ENCODE data around the gene STIMATE. TPM values are rescaled to one million over a fixed set of nuclear protein-coding genes. Genes with fewer than 3 reads are reported as not detected.

Gene STIMATE
- total RNA-seq, 1 donor from 2014 or later: 23.0 TPM

GRCh38 chr3:52824037-52824436 lies 73.3 kb downstream of the STIMATE start:
- intact Hi-C loops (cut with micrococcal nuclease): no loop called here

GRCh38 chr3:52822363-52822762 lies 75.0 kb downstream of the STIMATE start:
- intact Hi-C loops (cut with micrococcal nuclease): no loop called here

DNA sequence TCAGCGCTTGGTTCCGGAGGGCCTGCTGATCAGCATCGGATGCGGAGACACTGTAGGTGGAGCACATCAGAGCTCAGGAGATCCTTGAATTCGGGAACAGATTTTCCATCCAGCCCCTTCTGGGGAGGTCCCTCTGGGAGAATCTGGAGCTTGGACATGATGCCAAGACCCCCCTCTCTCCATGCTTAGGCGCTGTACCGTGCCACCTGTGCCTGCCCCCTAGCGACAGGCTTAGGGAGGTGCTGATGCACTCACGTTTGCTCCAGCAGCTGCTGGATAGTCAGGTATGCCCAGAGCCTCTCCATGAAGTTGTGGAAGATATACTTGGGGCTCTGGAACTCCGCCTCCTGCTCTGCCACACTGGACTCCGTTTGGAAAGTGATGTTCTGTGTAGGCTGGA lies 76.6 kb downstream of the STIMATE start:
- intact Hi-C loops (cut with micrococcal nuclease): no loop called here

- intact Hi-C loops (cut with micrococcal nuclease): no loop called here
Observed at GRCh38 chr3:52819936-52820335, 77.4 kb downstream of the STIMATE start.

GRCh38 chr3:52817860-52818259 lies 79.5 kb downstream of the STIMATE start:
- intact Hi-C loops (cut with micrococcal nuclease): no loop called here

DNA sequence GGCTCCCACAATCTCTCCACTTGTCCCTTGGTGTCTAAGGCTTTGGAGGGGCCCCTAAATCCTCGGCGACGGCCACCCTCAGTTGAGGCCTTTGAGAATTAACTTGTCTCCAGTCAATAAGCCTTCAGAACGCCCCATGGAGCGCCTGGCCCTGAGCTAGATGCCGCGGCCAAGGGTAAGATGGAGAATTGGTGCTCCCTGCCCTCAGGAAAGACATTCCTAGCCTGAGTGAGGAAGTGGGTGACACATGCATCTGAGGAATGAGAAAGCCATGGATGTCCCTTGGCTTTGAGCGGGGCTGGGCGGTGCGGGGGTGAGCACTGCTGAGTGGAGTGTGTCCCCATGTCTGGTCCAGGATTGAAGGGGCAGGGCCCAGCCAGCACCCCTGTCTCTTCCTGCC lies 80.1 kb downstream of the STIMATE start:
- intact Hi-C loops (cut with micrococcal nuclease): no loop called here

- intact Hi-C loops (cut with micrococcal nuclease): no loop called here
Observed at GRCh38 chr3:52816654-52817053, 80.7 kb downstream of the STIMATE start.

DNA sequence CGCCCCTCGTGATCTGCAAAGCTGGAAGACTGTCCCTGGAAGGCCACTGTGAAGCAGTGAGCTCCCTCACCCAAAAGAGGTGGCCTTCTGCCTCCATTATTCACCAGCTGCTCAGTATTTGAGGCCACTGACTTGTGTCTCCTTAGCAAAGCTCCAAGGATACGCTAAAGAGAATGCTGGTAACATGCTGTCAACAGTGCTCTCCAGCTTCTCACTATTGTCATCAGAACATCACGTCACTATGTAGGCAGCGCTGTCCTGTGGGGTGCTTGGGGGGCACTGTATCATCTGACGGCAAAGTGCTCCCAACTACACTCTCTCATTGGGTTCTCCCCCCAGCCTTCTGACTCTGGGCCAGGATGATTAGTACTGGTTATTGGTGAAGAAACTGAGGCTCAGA lies 81.1 kb downstream of the STIMATE start:
- intact Hi-C loops (cut with micrococcal nuclease): no loop called here

DNA sequence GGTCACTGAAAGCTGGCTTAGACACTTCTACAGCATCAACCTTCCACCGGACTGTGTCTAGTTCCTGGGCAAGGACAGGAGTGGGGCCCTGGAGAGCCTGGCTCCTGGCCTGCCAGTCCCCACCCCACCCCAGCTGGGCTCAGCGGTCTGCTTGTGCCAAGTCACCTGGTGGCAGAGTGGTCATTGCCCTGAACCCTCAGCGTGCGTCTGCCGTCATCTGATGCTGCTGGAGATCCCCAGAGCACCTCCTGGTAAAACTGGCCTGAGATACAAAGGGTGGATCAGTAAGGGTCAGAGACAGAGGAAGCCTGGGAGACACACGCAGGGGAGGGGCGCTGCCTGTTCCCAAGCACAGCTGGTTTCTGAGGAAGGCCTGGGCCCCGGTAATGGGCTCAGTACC lies 83.5 kb downstream of the STIMATE start:
- intact Hi-C loops (cut with micrococcal nuclease): no loop called here

GRCh38 chr3:52811452-52812011 lies 85.8 kb downstream of the STIMATE start:
- intact Hi-C loops (cut with micrococcal nuclease): no loop called here

DNA sequence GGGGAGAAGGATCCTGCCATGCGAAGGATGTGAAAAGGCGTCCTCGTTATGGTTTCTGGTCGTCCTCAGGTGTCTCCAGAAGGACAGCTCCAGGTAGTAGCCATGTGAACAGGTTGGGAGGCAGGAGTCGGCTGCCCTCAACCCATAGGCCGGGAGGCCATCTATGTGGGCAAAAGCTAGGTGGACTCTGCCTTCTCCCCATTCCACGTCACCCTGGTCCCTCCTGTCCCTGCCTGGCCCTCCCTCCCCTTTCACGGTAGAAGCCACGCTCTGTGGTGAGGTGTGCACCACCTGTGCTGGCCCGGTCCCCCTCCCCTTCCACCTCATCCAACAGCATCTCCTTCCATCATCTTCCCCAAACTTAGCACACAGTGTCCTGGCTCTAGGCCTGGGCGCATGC lies 86.4 kb downstream of the STIMATE start:
- intact Hi-C loops (cut with micrococcal nuclease): no loop called here

DNA sequence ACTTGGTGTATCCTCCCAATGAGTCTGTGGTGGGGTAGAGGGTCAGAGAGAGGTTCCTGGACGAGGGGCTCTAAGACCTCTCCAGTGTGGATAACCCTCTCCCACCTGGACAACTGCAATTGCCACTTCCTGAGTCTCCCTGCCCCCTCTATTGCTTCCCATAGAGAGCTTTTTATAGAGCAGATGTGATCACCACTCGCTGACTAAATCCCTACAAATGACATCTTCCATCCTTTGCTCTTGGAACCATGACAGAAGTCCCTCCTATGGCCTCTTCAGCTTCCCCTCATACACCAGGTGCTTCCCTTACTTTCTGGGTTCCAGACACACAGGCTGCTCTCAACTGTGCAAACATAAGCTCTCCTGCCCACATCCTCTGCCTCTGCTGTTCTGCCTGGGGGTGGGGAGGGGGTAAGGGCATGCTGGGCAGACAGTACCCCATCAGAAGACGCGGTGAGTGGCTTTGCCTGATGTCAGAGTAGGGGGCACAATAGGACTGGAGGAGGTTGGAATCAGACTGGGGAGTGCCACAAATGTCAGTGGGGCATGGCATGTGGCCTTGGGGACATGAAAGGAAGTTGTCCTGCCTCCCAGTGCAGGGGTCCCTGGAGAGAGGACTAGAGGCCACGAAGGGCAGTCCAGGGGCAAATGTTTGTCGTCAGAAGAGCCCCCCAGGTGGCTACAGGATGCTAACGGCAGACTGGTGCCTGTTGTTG lies 87.5 kb downstream of the STIMATE start:
- intact Hi-C loops (cut with micrococcal nuclease): no loop called here

DNA sequence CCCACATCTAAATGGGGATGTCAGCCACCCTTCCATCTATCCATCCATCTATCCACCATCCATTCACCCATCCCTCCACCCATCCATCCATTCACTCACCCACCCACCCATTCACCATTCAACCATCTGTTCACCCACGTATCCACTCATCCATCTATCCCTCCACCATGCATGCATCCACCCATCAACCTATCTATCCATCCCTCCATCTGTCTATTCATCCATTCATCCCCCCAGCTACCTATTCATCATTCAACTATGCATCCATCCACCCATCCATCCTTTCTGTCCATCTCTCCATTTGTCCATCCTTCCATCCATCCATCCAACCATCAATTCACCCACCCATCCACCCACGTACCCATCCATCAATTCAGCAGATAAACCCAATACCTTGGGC lies 88.2 kb downstream of the STIMATE start:
- intact Hi-C loops (cut with micrococcal nuclease): no loop called here

GRCh38 chr3:52805270-52806039 lies 91.9 kb downstream of the STIMATE start:
- intact Hi-C loops (cut with micrococcal nuclease): no loop called here

GRCh38 chr3:52801839-52802238 lies 95.5 kb downstream of the STIMATE start:
- intact Hi-C loops (cut with micrococcal nuclease): no loop called here

- intact Hi-C loops (cut with micrococcal nuclease): no loop called here
Observed at GRCh38 chr3:52800079-52800478, 97.3 kb downstream of the STIMATE start.

GRCh38 chr3:52798978-52799476 lies 98.3 kb downstream of the STIMATE start:
- intact Hi-C loops (cut with micrococcal nuclease): no loop called here

DNA sequence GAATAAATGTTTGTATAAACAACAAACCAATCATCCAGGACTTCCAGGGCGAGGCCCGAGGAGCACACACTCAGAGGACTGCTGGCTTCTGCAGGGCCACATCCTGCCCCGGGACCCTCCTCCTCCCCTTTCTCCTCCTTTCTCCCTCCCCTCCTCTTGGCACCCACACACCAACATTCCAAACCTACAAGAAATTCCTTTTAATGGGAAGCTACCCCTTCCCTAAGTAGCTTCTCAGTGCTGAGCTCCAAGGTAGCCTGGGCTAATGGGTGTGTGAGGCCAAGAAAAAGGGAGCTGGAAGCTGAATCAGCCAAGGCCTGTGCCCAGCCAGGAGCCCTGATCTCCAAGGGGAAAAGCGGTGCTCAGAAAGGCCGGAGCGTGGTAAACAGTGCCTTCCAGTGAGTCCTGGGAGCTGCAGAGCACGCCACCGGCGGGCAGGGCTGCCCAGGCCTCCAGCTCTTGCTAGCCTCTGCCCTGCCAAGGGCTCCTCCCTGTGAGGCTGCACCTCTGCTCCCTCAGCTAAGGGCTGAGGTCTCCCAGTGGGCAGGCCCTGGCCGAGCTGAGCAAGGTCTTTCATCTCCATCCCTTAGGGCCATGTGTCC lies 98.9 kb downstream of the STIMATE start:
- intact Hi-C loops (cut with micrococcal nuclease): no loop called here

DNA sequence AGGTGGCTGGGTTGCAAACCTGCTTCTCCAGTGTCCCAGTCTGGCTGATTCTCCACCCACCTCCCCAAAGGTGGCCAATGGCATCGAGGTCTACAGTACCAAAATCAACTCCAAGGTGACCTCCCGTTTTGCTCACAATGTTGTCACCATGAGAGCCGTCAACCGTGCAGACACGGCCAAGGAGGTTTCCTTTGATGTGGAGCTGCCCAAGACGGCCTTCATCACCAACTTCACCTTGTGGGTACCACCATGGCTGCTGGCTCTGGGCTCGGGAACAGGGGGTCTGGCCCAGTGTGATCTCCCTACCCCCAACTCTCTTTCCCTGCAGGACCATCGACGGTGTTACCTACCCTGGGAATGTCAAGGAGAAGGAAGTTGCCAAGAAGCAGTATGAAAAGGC lies 100.9 kb downstream of the STIMATE start:
- intact Hi-C loops (cut with micrococcal nuclease): no loop called here

- intact Hi-C loops (cut with micrococcal nuclease): no loop called here
Observed at GRCh38 chr3:52795298-52795900, 101.9 kb downstream of the STIMATE start.

- intact Hi-C loops (cut with micrococcal nuclease): no loop called here
Observed at GRCh38 chr3:52794612-52795099, 102.7 kb downstream of the STIMATE start, which contains the start of gene ITIH3. ITIH3 (plus strand) TSS chr3:52794796; CDS start chr3:52794804, 8 bp downstream.
